Retinal pigment epithelial cell (primary cell): ENCODE measurements around the gene SLC25A17.

Experiments used
- DNase-seq: peaks from one replicate; pipeline ENCODE4 v3.0.0-alpha.2; 2010; ENCODE audit warnings: low read depth
- H3K4me3 ChIP-seq: 2 replicates; pipeline ENCODE4 v1.5.1; 2011; ENCODE audit warnings: mild to moderate bottlenecking, low read length, control low read depth, moderate library complexity
- TF ChIP-seq, protein P1 (sequence below): conservative IDR thresholded peaks from 2 replicates; pipeline ENCODE4 v1.5.1; 2011; ENCODE audit warnings: low read depth, low read length, control low read depth, inconsistent platforms

SLC25A17 gene

DNA sequence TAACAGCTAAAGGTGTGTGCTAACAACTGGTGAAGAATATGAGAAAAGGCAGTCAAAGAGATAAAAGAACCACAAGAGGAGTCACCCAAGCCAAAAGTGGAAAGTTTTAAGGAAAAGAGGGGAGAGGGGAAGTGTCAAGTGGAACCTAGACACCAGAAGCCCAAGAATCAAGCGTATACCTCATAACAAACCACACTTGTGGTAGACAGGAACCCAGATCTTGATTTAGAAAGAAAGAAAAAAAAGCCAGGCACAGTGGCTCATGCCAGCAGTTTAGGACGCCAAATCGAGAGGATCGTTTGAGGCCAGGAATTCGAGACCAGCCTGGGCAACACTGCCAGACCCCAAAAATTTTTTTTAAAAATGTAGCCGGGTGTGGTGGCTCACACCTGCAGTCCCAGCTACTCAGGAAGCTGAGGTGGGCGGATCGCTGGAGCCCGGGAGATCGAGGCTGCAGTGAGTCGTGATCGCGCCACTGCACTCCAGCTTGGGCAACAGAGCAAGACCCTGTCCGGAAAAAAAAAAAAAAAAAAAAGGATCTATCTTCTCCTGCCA lies 877 bp downstream of the SLC25A17 start:
- peak overlapping the region; percentile 94 for H3K4me3 ChIP-seq
- TF ChIP-seq, protein P1, sequence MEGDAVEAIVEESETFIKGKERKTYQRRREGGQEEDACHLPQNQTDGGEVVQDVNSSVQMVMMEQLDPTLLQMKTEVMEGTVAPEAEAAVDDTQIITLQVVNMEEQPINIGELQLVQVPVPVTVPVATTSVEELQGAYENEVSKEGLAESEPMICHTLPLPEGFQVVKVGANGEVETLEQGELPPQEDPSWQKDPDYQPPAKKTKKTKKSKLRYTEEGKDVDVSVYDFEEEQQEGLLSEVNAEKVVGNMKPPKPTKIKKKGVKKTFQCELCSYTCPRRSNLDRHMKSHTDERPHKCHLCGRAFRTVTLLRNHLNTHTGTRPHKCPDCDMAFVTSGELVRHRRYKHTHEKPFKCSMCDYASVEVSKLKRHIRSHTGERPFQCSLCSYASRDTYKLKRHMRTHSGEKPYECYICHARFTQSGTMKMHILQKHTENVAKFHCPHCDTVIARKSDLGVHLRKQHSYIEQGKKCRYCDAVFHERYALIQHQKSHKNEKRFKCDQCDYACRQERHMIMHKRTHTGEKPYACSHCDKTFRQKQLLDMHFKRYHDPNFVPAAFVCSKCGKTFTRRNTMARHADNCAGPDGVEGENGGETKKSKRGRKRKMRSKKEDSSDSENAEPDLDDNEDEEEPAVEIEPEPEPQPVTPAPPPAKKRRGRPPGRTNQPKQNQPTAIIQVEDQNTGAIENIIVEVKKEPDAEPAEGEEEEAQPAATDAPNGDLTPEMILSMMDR: no peak
- no peak for DNase-seq

DNA sequence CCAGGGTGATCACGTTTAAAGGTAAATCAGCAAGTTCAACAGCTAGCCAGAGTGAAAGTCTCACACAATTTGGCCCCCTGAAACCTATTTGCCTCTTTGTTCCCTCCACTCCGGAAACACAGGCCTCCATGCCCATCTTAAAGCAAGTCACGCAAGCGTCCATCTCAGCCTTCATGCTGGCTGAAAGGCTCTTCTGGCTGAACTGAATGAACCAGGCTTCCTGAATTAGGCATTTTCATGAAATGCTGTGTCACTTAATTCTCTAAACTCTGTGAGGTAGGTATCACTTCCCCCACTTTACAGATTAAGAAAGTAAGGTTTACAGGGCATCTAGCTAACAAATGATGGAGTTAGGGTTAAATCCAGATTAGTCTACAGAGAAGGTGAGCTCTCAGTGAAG lies 1.4 kb downstream of the SLC25A17 start:
- no peak overlapping the region for H3K4me3 ChIP-seq
- TF ChIP-seq, protein P1: no peak
- no peak for DNase-seq

DNA sequence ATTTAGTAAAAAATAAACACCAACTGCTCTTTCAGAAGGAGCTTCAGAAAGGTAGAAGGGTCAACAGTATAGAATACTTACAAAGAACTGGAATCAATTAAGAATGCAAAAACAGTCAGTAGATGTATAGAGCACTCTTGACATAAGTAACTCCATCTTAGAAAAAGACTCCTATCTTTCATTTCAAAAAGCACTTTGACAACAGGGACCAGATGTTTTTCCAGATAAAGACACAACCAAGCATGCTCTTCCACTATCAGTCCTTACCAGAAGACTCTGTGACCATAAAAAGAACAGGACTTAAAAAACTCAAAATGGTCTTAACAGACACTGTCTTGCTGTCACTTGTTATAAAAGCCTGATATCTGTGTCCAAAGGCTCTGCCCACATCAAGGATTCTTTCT lies 5.2 kb downstream of the SLC25A17 start:
- no peak for DNase-seq
- TF ChIP-seq, protein P1: no peak
- H3K4me3 ChIP-seq: no peak overlapping the region

DNA sequence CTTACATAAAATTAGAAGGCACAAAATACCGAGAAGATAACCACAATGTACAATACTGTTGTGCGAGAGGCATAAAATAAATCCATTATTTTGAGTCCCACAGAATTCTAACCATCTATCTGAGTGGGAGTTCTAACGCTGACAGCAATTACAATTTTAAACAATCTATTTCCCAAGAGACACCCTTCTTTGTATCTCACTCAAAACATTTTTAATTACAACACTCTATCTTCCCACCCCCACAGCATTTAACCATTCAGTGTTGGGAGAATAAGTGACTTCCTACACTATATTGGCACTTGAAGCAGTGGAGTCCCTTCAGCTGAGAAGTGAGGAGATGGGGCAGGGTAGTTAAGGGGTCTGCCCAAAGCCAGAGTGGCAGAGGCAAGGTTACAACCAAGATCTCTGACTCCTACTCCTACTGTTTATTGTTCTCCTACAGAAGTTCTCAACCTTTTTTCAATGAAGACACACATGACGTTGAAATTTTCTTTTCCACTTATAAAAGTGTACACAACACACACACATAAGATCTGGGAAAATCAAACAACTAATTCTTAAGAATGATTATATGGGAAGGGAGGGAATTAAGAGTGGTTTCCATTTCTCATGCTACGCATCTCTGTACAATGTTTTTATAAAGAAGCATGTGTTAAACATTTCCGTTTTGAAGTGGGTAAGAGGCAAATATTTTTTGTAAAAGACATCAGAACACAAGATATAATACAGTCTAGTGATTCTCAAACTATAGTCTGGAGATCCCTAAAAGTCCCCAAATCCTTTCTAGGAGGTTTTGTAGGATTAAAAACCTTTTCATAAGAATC lies 10.9 kb downstream of the SLC25A17 start:
- DNase-seq: no peak
- TF ChIP-seq, protein P1: no peak
- no peak overlapping the region for H3K4me3 ChIP-seq

DNA sequence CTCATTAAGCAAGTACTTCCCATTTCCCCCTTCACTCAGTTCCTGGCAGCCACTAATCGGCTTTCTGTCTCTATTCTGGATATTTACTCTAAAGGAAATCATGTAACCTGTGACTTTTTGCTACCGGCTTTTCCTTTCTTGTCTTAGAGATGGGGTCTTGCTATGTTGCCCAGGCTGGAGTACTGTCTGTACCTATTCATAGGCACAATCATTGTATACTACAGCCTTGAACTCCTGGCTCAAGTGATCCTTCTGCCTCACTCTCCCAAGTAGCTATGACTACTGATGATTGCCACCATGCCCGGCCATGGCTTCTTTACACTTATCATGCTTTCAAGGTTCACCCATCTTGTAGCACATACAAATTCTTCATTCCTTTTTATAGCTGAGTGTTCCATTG lies 12.4 kb downstream of the SLC25A17 start:
- no peak for DNase-seq
- H3K4me3 ChIP-seq: no peak overlapping the region
- TF ChIP-seq, protein P1: no peak

DNA sequence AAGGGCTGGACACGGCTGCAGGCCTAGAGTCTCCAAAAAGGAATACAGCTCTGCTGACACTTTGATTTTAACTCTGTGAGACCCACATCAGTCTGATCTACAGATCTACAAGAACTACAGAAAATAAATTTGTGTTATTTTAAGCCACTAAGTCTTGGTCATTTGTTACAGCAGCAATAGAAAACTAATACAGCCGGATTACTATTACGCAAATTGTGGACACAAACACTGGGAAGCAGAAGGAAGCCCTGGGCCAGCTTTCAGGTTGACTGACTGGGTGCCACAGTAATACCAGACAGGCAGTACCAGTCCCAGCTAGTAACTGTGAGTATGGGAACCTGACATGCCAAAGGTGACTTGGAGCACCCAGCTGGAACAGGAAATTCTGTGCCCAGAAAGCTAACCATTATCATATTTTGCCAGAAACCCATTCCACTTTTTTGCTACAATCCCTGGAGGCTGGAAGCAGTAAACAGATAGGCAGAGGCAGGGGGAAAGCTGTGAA lies 13.4 kb downstream of the SLC25A17 start:
- TF ChIP-seq, protein P1: no peak
- H3K4me3 ChIP-seq: no peak overlapping the region
- DNase-seq: no peak

DNA sequence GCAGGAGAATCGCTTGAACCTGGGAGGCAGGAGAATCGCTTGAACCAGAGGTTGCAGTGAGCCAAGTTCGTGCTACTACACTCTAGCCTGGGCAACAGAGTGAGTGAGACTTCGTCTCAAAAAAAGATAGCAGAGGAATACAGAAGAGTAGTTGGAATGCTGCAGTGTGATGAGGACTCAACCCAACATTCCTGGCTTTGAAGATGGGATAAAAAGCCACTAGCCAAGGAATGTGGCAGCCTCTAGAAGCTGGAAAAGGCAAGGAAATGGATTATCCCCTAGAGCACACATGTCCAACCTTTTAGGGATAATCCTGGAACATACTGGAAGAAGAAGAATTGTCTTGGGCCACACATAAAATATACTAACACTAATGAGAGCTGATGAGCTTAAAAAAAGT lies 13.9 kb downstream of the SLC25A17 start:
- DNase-seq: no peak

More for the DNA sequence above, 13.9 kb downstream of the SLC25A17 start:
- TF ChIP-seq, protein P1: no peak
- H3K4me3 ChIP-seq: no peak overlapping the region
